Left colon (tissue), 2 donors: ENCODE measurements around the gene SYTL3. TPM values are rescaled to one million over a fixed set of nuclear protein-coding genes. Genes with fewer than 3 reads are reported as not detected.
"Not testable (repeated sequence)": the region's sequence is repeated elsewhere in the genome, so short reads cannot be mapped to it uniquely, and the experiment has no call there.

Source experiments
- ATAC-seq: fragments of 200-7000 bp; cut with Tn5 transposase; one replicate; pipeline ENCODE4 v1.9.1; 2020; ENCODE audit warnings: mild to moderate bottlenecking, moderate library complexity
- DNase-seq, 2 donors: peaks; one replicate each; pipeline ENCODE4 v3.0.0-alpha.2; 2020
- intact Hi-C, 2 donors: fragments of 100-400 bp; cut with DNase I in 1 of 2; cut with micrococcal nuclease in 1 of 2; formaldehyde crosslinking; loops; one replicate each; pipeline versions ENCODE4 v1.11.2 to v1.14.0; 2022; cut with DNase I, micrococcal nuclease
- total RNA-seq, 2 donors: library from RNA; stranded (reverse); fragmentation: NEBNext Ultra II Directional; extraction: Animal tissue kit (Norgen Biotek cat#: 25700); gene quantifications; one replicate each; pipeline ENCODE4 v1.2.1, GENCODE V29; 2021
- donor health status: DM: no; HTN: no; CAD: no.
- donor health status: DM: yes; HTN: yes; CAD: no.

Gene SYTL3
- total RNA-seq, 2 donors from 2014 or later, result 2.6 to 2.7 TPM

DNA sequence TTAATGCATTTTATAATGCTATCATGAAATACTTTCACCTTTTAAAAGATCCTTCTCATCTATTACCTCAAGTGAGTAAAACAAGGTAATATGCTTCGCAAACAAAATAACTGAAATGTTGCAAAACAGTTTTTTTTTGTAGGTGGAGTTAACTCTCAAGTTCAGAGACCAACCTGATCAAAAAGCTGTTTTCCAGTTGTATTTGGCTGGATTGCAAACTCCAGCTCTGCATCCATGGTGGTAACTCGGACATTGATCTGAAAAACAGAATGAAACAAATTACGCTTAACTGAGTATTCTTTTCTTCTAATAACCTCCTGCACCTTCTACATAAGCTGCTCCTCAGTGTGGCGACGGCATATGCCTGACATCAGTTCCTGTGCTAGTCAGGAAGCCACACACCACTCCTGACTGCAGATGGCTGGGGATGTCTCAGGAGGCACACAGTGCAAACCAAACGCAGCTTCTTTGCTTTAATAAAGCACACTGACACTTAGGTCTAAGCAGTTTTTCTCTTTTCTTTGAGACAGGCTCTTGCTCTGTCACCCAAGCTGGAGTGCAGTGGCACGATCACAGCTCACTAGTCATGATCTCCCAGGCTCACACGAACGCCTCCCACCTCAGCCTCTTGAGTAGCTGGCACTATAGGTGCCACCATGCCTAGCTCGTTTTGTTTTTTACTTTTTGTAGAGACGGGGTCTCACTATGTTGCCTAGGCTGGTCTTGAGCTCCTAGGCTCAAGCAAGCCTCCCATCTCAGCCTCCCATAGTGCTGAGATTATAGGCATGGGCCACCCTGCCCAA lies 139.5 kb downstream of the SYTL3 start:
- ATAC-seq, result no peak
- DNase-seq, result peak in 1 of 2 donors; percentile 30

GRCh38 chr6:158791274-158791855 lies 141.5 kb downstream of the SYTL3 start:
- ATAC-seq, result no peak

More for the DNA sequence above, 139.5 kb downstream of the SYTL3 start:
- intact Hi-C loops, result no loop called here

DNA sequence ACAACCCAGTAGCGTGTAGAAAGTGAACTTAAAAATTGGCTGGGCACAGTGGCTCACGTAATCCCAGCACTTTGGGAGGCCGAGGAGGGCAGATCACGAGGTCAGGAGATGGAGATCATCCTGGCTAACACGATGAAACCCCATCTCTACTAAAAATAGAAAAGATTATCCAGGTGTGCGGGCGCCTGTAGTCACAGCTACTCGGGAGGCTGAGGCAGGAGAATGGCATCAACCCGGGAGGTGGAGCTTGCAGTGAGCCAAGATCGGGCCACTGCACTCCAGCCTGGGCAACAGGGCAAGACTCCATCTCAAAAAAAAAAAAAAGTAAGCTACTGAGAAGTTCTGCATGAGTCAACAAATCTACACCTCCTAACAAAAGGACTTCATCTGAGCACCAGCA lies 142.7 kb downstream of the SYTL3 start:
- DNase-seq, intact Hi-C loops: not testable (repeated sequence)

More at GRCh38 chr6:158791274-158791855, 141.5 kb downstream of the SYTL3 start:
- no peak for DNase-seq
- intact Hi-C loops, result no loop called here

DNA sequence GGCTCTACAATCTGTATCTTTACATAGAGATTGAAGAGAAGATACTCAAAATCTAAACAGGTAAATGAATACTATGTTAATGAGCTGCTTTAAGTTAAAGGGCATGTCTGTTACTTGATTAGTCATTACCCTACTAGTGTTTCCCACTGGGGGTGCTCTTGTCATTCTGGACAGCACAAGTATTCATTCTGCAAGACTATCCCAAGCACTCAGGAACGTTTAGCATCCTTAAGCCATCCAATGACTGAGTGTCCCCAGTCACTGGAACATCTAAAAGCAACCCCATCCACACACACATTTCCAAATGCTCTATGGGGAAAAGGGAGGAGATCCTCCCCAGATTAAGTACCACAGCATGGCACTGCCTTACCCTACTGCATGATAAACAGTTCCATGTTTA lies 143.6 kb downstream of the SYTL3 start:
- intact Hi-C loops, result no loop called here
- ATAC-seq (peak; percentile 37), DNase-seq (no peak)

More for the DNA sequence above, 142.7 kb downstream of the SYTL3 start:
- not testable (repeated sequence) for ATAC-seq

GRCh38 chr6:158795516-158795915 lies 145.7 kb downstream of the SYTL3 start:
- ATAC-seq, result peak; percentile 48
- peak in 1 of 2 donors; percentile 21 for DNase-seq
- intact Hi-C loops, result no loop called here

GRCh38 chr6:158796353-158796752 lies 146.5 kb downstream of the SYTL3 start:
- ATAC-seq (no peak), DNase-seq (no peak)
- intact Hi-C loops, result no loop called here

GRCh38 chr6:158797331-158798310 lies 147.8 kb downstream of the SYTL3 start:
- DNase-seq (no peak), ATAC-seq (no peak)
- intact Hi-C loops, result no loop called here

GRCh38 chr6:158798311-158798710 lies 148.5 kb downstream of the SYTL3 start:
- intact Hi-C loops, result no loop called here
- DNase-seq (no peak), ATAC-seq (no peak)

DNA sequence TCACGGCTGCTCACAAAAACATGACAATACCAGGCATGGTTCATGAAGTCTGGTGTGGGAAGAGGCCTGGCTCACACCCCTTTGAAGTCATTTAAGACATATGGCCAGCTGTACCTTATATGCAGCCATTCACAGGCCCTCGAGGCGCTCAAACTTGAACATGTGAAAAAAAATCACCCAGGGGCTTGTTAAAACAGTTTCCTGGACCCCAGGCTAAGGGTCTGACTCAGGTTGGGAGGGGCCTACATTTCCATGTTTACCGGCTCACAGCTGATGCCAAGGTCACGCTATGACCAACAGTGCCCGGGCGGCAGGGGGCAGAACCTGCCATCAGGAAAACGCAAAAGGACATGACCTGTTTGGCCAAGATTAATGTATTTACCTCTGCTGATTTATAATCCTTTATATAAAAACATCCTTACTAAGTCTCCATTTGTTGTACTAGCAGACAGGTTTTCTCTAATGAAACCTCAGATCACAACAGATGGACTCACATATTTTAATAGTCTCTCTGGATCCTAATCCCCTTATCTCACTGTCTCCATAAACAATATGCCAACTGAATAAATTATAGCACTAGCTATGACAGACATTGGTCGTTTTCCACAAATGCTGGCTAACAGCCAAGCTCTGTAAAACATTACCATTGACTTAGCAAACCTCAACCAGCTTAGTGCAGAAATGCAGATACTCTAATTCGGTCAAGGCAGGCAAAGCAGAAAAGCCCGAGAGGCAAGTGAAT lies 149.4 kb downstream of the SYTL3 start:
- ATAC-seq, result peak; percentile 47
- DNase-seq, result peak in 1 of 2 donors; percentile 53
- intact Hi-C loops, result no loop called here

DNA sequence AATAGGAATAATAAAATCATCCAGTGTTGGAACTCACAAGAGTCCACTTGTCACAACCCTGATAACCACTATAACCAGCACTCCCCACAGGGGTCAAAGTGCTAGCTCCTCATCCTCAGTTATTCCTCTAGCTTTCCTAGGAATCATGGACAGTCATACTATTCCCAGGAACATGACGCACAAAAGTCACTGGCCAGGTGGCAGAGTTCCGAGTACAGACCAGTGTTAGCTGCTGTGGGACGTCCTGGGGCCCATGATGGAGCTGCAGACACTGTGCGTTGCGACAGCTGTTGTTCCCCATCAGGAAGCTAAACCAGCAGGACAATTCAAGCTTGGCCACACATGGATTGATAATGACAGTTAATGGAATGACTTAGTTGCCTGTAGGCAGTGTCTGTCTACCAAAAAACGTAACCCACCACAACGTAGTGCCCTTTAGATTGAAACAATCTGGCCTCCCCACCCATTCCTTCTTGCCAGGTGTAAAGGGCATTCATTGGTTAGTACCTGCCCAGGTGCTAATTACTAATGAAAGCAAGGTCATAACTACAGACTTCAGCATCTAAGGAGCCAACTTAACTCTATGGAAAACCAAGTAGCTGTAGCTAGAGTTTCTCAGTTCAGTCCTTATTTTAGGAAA lies 151.9 kb downstream of the SYTL3 start:
- DNase-seq (peak; percentile 70 to 89), ATAC-seq (peak; percentile 82)
- intact Hi-C loops, result no loop called here

DNA sequence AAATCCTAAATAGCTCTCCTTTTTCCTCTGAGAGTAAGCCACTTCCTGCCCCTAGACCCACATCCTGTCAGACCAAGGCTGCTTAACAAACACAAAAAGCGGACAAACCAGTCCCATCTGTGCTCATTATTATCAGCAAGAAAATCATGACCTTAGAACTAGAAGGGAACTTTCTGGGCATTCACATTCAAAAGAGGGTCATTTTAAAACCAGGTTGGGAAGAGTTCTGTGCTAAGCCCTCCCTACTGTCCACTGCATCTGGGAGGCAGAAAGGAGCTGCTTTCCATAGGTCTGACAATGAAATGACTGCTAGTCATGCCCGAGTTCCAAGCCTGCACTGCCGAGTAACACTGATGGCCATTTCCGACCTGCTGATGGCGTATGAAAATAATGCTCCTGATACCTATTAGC lies 153.9 kb downstream of the SYTL3 start:
- ATAC-seq, result no peak
- DNase-seq, result no peak

GRCh38 chr6:158804207-158804606 lies 154.4 kb downstream of the SYTL3 start:
- no peak for DNase-seq
- intact Hi-C loops, result no loop called here
- ATAC-seq, result no peak

More for the DNA sequence above, 153.9 kb downstream of the SYTL3 start:
- intact Hi-C loops, result no loop called here

DNA sequence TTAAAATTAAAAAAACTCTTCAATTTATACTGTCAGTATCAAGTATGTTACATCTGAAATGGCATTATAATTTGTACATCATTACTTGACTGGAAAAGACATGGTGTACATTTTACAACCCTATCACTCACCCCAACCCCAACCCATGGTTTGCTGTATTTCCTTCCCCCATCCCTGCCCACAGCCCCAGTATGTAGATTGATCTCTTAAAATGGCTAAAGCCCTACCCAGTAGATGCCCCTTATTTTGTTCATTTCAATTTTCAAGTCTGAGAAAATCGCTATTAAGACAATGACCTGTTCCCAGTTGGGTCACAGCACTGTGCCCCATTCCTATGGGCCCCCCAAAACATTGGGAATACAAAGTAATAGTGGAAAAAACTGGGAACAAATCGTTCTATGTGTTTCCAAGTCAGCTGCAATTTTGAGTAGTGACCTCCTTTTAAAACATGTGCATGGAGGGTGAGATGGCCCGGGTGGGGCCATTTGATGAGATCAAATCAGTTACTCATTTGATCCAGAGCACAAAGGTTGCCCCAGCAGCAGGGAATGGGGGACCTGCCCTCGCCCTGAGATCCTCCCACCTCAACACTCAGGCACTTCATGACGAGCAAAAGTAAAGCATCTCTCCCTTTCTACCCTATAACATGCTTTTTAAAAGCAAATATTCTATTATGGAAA lies 156.0 kb downstream of the SYTL3 start:
- intact Hi-C loops, result no loop called here
- ATAC-seq, result peak; percentile 41
- DNase-seq, result no peak

DNA sequence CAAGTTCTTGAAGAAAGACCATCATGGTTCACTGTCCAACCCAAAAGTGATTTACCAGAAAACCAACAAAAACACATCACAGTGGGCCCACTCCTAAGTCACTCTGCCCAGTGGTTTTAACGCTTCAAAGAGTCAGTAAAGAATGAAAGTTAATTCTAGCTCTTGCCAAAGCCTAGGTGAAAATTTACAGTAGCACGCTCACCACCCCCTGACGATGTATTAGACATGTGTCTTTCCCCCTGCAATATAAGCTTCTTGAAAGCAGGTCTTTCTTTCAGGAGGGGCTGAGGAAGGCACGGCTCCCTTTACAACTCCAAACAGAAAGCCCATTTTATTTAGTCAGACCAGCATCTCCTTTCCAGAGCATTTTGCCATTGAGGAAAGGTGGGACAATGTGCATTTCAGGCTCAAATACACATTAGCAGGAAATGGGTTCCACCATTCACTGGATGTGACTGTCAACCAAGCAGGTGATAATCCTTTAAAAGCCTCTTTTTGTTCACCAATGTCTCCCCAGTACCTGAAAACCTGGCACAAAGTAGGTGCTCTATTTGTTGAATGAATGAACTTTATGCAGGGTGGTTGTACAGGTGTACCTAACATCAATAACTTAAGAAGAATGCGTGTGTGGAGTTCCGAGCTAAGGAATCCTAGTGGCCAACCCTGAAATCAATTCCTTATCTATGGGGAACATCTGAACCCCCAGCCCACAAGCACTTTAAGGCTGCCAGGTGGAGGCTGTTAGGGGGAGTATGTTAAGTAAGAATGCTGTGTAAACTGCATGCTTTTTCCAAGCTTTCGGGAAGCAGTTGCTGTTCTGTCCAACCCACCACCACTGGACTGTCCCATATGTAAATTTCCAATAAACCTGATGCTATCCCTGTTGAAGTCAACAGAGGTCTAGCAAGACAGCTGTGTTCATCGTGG lies 157.9 kb downstream of the SYTL3 start:
- no peak for DNase-seq
- no peak for ATAC-seq
- intact Hi-C loops, result no loop called here

- intact Hi-C loops, result no loop called here
- ATAC-seq (no peak), DNase-seq (no peak)
Observed at GRCh38 chr6:158808442-158808833, 158.6 kb downstream of the SYTL3 start.

DNA sequence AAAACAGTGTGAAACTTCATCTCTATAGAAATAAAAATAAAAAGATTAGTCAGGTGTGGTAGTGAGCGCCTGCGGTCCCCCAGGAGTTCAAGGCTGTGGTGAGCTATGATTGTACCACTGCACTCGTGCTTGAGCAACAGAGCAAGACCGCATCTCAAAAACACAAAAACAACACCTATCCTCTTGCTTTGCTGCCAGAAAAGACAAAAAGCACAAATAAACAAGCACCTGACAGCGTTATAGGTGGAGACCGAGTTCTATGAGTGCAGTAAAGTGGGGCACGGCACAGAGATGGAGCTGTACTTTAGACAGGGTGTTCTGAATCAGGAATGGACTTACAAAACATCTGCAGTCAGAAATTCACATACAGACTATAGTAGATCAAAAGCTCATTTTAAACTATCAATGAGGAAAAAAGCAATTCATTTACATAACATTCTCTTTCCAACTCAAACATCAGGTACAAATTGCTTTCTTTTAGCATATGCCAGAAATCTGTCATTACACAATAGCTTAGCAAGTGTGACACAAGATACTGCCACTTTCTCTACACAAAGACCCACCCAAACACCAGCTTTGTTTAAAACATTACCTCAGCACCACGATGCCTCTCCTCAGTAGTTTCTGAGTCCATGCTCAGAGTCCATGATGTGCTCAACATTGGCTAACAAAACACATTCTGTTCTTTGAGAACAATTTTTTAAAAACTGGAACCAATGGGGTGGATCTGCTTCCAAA lies 159.3 kb downstream of the SYTL3 start:
- ATAC-seq (peak; percentile 64), DNase-seq (peak in 1 of 2 donors; percentile 21)
- intact Hi-C loops, result no loop called here
